ENCODE measurements around the gene CDH4. TPM values are rescaled to one million over a fixed set of nuclear protein-coding genes. Genes with fewer than 3 reads are reported as not detected.

CDH4 gene
- polyA plus RNA-seq, 2 donors: 0.02 to 0.05 TPM

- Histone ChIP-seq H3K9me3 (ENCODE audit: control insufficient read depth in 2 of 2, insufficient read depth in 1 of 2, low read depth in 1 of 2, low read length in 1 of 2) (no peaks in the 10 kb centered on the region), H3K36me3 (ENCODE audit: control insufficient read depth in 2 of 2, insufficient read depth in 2 of 2, low read length in 1 of 2) (no peaks in the 10 kb centered on the region), H3K27ac (ENCODE audit: low read depth in 2 of 2, low read length in 1 of 2) (no peak overlapping the region), H3K27me3 (ENCODE audit: control insufficient read depth in 1 of 2, insufficient read depth in 2 of 2, low read length in 2 of 2) (no peaks in the 10 kb centered on the region), H3K4me3 (ENCODE audit: low read depth in 1 of 2, low read length in 2 of 2) (no peak overlapping the region), H3K4me1 (ENCODE audit: control insufficient read depth in 2 of 2, insufficient read depth in 2 of 2, low read length in 1 of 2) (peaks cover 0 to 2% of the 10 kb centered on the region in 2 donors)
- WGBS, 2 donors: 64 to 67% methylated on average over 16 of the region's 16 CpGs
These were observed 516.7 kb downstream of the CDH4 start for GRCh38 chr20:61768571-61769285.

DNA sequence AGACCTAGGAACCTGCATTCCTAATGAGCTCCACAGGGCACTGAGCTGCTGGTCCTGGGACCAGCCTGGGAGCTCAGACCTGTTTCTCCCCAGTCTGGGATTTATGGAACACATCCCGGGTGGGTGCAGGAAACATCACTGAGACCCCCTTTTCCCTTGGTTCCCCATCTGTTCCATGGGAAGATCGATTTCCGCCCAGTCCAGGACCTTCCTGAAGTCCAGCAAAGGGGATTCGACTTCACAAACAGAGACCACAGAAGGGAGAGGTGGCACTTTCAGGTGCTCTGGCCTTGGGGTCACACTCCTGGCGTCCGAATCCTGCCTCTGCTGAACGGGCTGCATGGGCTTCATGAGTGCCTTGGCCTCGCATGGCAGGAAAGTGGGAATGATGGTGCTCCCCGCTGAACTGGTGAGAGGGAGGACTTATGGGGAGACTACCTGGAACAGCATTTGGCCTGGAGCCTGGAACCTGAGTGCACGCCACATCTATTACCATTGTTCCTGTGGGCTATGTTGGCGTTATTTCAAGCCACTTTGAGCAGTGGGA lies 517.3 kb downstream of the CDH4 start:
- H3K27me3 ChIP-seq (ENCODE audit: control insufficient read depth in 1 of 2, insufficient read depth in 2 of 2, low read length in 2 of 2): no peaks in the 10 kb centered on the region
- H3K36me3 ChIP-seq (ENCODE audit: control insufficient read depth in 2 of 2, insufficient read depth in 2 of 2, low read length in 1 of 2): no peaks in the 10 kb centered on the region
- no peak overlapping the region for H3K27ac ChIP-seq (ENCODE audit: low read depth in 2 of 2, low read length in 1 of 2)
- H3K4me1 ChIP-seq (ENCODE audit: control insufficient read depth in 2 of 2, insufficient read depth in 2 of 2, low read length in 1 of 2): peaks cover 0 to 2% of the 10 kb centered on the region in 2 donors
- no peaks in the 10 kb centered on the region for H3K9me3 ChIP-seq (ENCODE audit: control insufficient read depth in 2 of 2, insufficient read depth in 1 of 2, low read depth in 1 of 2, low read length in 1 of 2)
- no peak overlapping the region for H3K4me3 ChIP-seq (ENCODE audit: low read depth in 1 of 2, low read length in 2 of 2)
- 82 to 85% methylated on average over 11 of the region's 11 CpGs for WGBS, 2 donors

DNA sequence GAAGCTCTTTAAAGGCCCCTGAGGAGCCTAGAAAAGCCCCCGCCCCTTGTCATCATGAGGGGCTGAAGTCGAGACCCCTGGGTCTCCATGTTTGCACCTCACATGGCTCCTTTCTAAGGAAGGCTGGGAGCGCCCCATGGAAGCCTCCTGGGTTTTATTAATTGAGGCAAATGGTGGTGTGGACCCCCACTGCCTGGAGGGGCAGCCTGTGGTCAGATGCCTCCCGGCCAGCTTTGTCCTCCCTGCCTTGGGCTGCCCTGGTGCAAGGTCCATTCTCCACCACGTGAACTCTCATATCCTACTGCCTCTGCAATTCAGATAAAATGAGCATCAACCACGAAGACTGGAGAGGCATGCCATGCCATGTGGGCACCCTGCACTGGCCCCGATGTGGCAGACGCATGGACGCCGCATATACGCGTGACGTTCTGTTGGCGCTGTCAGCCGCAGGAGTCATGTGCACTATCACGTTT lies 518.1 kb downstream of the CDH4 start:
- H3K9me3 ChIP-seq (ENCODE audit: control insufficient read depth in 2 of 2, insufficient read depth in 1 of 2, low read depth in 1 of 2, low read length in 1 of 2): no peaks in the 10 kb centered on the region
- WGBS, 2 donors: 87 to 93% methylated on average over 15 to 16 of the region's 16 CpGs
- no peaks in the 10 kb centered on the region for H3K36me3 ChIP-seq (ENCODE audit: control insufficient read depth in 2 of 2, insufficient read depth in 2 of 2, low read length in 1 of 2)
- peaks cover 0 to 2% of the 10 kb centered on the region in 2 donors for H3K4me1 ChIP-seq (ENCODE audit: control insufficient read depth in 2 of 2, insufficient read depth in 2 of 2, low read length in 1 of 2)
- H3K27ac ChIP-seq (ENCODE audit: low read depth in 2 of 2, low read length in 1 of 2): no peak overlapping the region
- H3K27me3 ChIP-seq (ENCODE audit: control insufficient read depth in 1 of 2, insufficient read depth in 2 of 2, low read length in 2 of 2): no peaks in the 10 kb centered on the region
- H3K4me3 ChIP-seq (ENCODE audit: low read depth in 1 of 2, low read length in 2 of 2): no peak overlapping the region

DNA sequence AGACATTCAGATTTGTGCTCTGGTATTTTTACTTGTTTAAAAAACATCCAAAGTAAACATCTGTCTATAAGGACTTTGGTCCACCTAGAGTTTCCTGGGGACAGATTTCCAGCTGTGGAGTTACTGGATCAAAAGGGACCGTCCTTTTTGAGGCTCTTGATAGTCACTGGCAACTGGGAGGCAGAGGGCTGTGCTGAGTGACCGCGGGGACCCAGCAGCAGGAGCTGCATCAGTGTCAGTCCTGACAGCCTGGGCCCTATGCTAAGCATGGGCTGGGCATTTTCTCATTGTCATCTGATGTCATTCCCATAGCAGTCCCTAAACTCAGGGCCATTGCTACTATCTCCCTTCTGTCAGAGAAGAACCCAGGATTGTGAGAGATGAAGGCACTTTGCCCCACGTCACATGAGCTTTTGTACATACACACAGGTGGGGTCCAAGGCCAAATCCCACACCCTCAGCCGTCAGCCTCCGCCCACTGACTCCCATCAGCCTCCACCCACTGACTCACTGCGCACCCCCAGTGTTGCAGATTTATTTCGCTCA lies 519.8 kb downstream of the CDH4 start:
- Histone ChIP-seq H3K4me1 (ENCODE audit: control insufficient read depth in 2 of 2, insufficient read depth in 2 of 2, low read length in 1 of 2) (peaks cover 0 to 2% of the 10 kb centered on the region in 2 donors), H3K4me3 (ENCODE audit: low read depth in 1 of 2, low read length in 2 of 2) (no peak overlapping the region), H3K9me3 (ENCODE audit: control insufficient read depth in 2 of 2, insufficient read depth in 1 of 2, low read depth in 1 of 2, low read length in 1 of 2) (no peaks in the 10 kb centered on the region), H3K27me3 (ENCODE audit: control insufficient read depth in 1 of 2, insufficient read depth in 2 of 2, low read length in 2 of 2) (no peaks in the 10 kb centered on the region), H3K27ac (ENCODE audit: low read depth in 2 of 2, low read length in 1 of 2) (no peak overlapping the region), H3K36me3 (ENCODE audit: control insufficient read depth in 2 of 2, insufficient read depth in 2 of 2, low read length in 1 of 2) (no peaks in the 10 kb centered on the region)
- WGBS, 2 donors: 69 to 82% methylated on average over 8 of the region's 8 CpGs

- no peak overlapping the region for H3K4me3 ChIP-seq (ENCODE audit: low read depth in 1 of 2, low read length in 2 of 2)
- no peaks in the 10 kb centered on the region for H3K9me3 ChIP-seq (ENCODE audit: control insufficient read depth in 2 of 2, insufficient read depth in 1 of 2, low read depth in 1 of 2, low read length in 1 of 2)
- 76 to 80% methylated on average over 53 of the region's 53 CpGs for WGBS, 2 donors
- H3K27me3 ChIP-seq (ENCODE audit: control insufficient read depth in 1 of 2, insufficient read depth in 2 of 2, low read length in 2 of 2): no peaks in the 10 kb centered on the region
- peaks cover 0 to 2% of the 10 kb centered on the region in 2 donors for H3K4me1 ChIP-seq (ENCODE audit: control insufficient read depth in 2 of 2, insufficient read depth in 2 of 2, low read length in 1 of 2)
- H3K36me3 ChIP-seq (ENCODE audit: control insufficient read depth in 2 of 2, insufficient read depth in 2 of 2, low read length in 1 of 2): no peaks in the 10 kb centered on the region
- H3K27ac ChIP-seq (ENCODE audit: low read depth in 2 of 2, low read length in 1 of 2): no peak overlapping the region
These were observed 521.0 kb downstream of the CDH4 start for GRCh38 chr20:61772828-61773631.

GRCh38 chr20:61773926-61774587 lies 522.0 kb downstream of the CDH4 start:
- H3K27ac ChIP-seq (ENCODE audit: low read depth in 2 of 2, low read length in 1 of 2): no peak overlapping the region
- H3K4me1 ChIP-seq (ENCODE audit: control insufficient read depth in 2 of 2, insufficient read depth in 2 of 2, low read length in 1 of 2): no peaks in the 10 kb centered on the region
- H3K36me3 ChIP-seq (ENCODE audit: control insufficient read depth in 2 of 2, insufficient read depth in 2 of 2, low read length in 1 of 2): no peaks in the 10 kb centered on the region
- 66 to 83% methylated on average over 14 of the region's 14 CpGs for WGBS, 2 donors
- H3K9me3 ChIP-seq (ENCODE audit: control insufficient read depth in 2 of 2, insufficient read depth in 1 of 2, low read depth in 1 of 2, low read length in 1 of 2): no peaks in the 10 kb centered on the region
- H3K4me3 ChIP-seq (ENCODE audit: low read depth in 1 of 2, low read length in 2 of 2): no peak overlapping the region
- no peaks in the 10 kb centered on the region for H3K27me3 ChIP-seq (ENCODE audit: control insufficient read depth in 1 of 2, insufficient read depth in 2 of 2, low read length in 2 of 2)

DNA sequence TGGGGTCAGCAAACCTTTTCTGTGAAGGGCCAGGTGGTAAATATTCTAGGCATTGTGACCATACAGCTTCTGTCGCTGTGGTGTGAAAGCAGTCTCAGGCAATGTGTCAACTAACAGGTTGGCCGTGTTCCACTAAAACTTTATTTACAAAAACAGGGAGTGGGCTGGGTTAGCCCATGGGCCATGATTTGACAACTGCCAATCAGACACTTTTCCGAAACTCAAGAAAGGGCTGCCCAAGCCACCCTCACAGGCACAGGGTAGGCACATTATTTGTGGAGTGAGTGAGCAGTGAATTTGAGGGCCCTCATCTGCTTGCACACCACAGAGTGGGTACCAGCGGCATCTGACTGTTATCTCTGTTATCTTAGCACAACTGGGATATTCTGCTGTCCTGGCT lies 523.4 kb downstream of the CDH4 start:
- WGBS, 2 donors: 81% methylated on average over 4 of the region's 4 CpGs
- Histone ChIP-seq H3K9me3 (ENCODE audit: control insufficient read depth in 2 of 2, insufficient read depth in 1 of 2, low read depth in 1 of 2, low read length in 1 of 2) (no peaks in the 10 kb centered on the region), H3K27me3 (ENCODE audit: control insufficient read depth in 1 of 2, insufficient read depth in 2 of 2, low read length in 2 of 2) (no peaks in the 10 kb centered on the region)

GRCh38 chr20:61776491-61777075 lies 524.5 kb downstream of the CDH4 start:
- no peaks in the 10 kb centered on the region for H3K27me3 ChIP-seq (ENCODE audit: control insufficient read depth in 1 of 2, insufficient read depth in 2 of 2, low read length in 2 of 2)
- no peaks in the 10 kb centered on the region for H3K36me3 ChIP-seq (ENCODE audit: control insufficient read depth in 2 of 2, insufficient read depth in 2 of 2, low read length in 1 of 2)
- no peaks in the 10 kb centered on the region for H3K9me3 ChIP-seq (ENCODE audit: control insufficient read depth in 2 of 2, insufficient read depth in 1 of 2, low read depth in 1 of 2, low read length in 1 of 2)
- H3K27ac ChIP-seq (ENCODE audit: low read depth in 2 of 2, low read length in 1 of 2): no peak overlapping the region
- 75 to 83% methylated on average over 18 of the region's 18 CpGs for WGBS, 2 donors
- no peak overlapping the region for H3K4me3 ChIP-seq (ENCODE audit: low read depth in 1 of 2, low read length in 2 of 2)
- no peaks in the 10 kb centered on the region for H3K4me1 ChIP-seq (ENCODE audit: control insufficient read depth in 2 of 2, insufficient read depth in 2 of 2, low read length in 1 of 2)

More for the DNA sequence above, 523.4 kb downstream of the CDH4 start:
- no peaks in the 10 kb centered on the region for H3K4me1 ChIP-seq (ENCODE audit: control insufficient read depth in 2 of 2, insufficient read depth in 2 of 2, low read length in 1 of 2)
- H3K27ac ChIP-seq (ENCODE audit: low read depth in 2 of 2, low read length in 1 of 2): no peak overlapping the region
- no peak overlapping the region for H3K4me3 ChIP-seq (ENCODE audit: low read depth in 1 of 2, low read length in 2 of 2)
- H3K36me3 ChIP-seq (ENCODE audit: control insufficient read depth in 2 of 2, insufficient read depth in 2 of 2, low read length in 1 of 2): no peaks in the 10 kb centered on the region
